B cell (primary cell): Measurements from ENCODE around the gene CHST13. TPM values are rescaled to one million over a fixed set of nuclear protein-coding genes. Genes with fewer than 3 reads are reported as not detected.

Experiments used
- ATAC-seq: fragments of 200-7000 bp; cut with Tn5 transposase; one replicate; pipeline ENCODE4 v1.10.0; 2021; ENCODE audit warnings: low read depth, mild to moderate bottlenecking, moderate number of reproducible peaks, moderate library complexity
- CTCF ChIA-PET: fragments of 350-600 bp; sonication (Branson Sonifier 250); formaldehyde crosslinking; loops from one replicate; lab custom pipeline; 2021; ENCODE audit warnings: antibody characterized with exemption, inconsistent platforms; lab: Charles Lee
- POLR2A ChIA-PET: fragments of 350-600 bp; sonication (Branson Sonifier 250); formaldehyde crosslinking; loops from one replicate; lab custom pipeline; 2021; ENCODE audit warnings: antibody characterized with exemption; lab: Charles Lee
- DNase-seq: peaks from one replicate; pipeline ENCODE4 v3.0.0; 2013
- H2AFZ ChIP-seq: 2 replicates; pipeline ENCODE4 v1.6.1; 2012; ENCODE audit warnings: mild to moderate bottlenecking, low read depth, low read length; ENCODE audit not compliant: insufficient read depth, poor library complexity, severe bottlenecking
- H3K27ac ChIP-seq, 2 donors: 1 replicate in 1 of 2; 2 replicates in 1 of 2; pipeline ENCODE4 v1.5.1; 2012 to 2013; ENCODE audit warnings: low read length in 2 of 2, mild to moderate bottlenecking in 2 of 2, moderate library complexity in 1 of 2
- H3K27me3 ChIP-seq, 4 experiments: fragments of 200-600 bp in 1 of 4; sonication (generic) in 1 of 4; replicated peaks in 1 of 4; 1 replicate in 2 of 4; 2 replicates in 2 of 4; pipeline versions ENCODE4 v1.6.1 to v1.7.0; 2013 to 2016; ENCODE audit warnings: low read length in 3 of 4, mild to moderate bottlenecking in 2 of 4, mixed read lengths in 1 of 4, moderate library complexity in 1 of 4; ENCODE audit not compliant: insufficient read depth in 4 of 4, control insufficient read depth in 3 of 4; ENCODE audit errors: control extremely low read depth in 1 of 4
- H3K36me3 ChIP-seq, 2 experiments: replicated peaks in 1 of 2; 1 replicate in 1 of 2; 2 replicates in 1 of 2; pipeline versions ENCODE4 v1.6.1 to v1.7.1; 2013; ENCODE audit warnings: low read length in 1 of 2; ENCODE audit not compliant: insufficient read depth in 2 of 2, control insufficient read depth in 1 of 2; ENCODE audit errors: control extremely low read depth in 1 of 2, extremely low read depth in 1 of 2
- H3K4me1 ChIP-seq, 2 donors: fragments of 200-600 bp in 1 of 2; sonication (generic) in 1 of 2; 1 replicate in 1 of 2; 2 replicates in 1 of 2; pipeline versions ENCODE4 v1.5.1 to v1.6.1; 2013 to 2017; ENCODE audit warnings: low read length in 2 of 2; ENCODE audit not compliant: control insufficient read depth in 2 of 2, insufficient read depth in 2 of 2
- H3K4me2 ChIP-seq: replicated peaks from 2 replicates; pipeline ENCODE3; 2012; ENCODE audit warnings: mild to moderate bottlenecking, low read depth, low read length; ENCODE audit not compliant: poor library complexity, severe bottlenecking
- H3K4me3 ChIP-seq, 5 experiments: fragments of 200-600 bp in 1 of 5; sonication (generic) in 1 of 5; 1 replicate in 3 of 5; 2 replicates in 2 of 5; pipeline versions ENCODE4 v1.5.1 to v1.7.0; 2011 to 2016; ENCODE audit warnings: low read length in 4 of 5, mild to moderate bottlenecking in 4 of 5, low read depth in 2 of 5, control low read depth in 1 of 5, moderate library complexity in 1 of 5; ENCODE audit not compliant: insufficient read depth in 1 of 5; ENCODE audit errors: control extremely low read depth in 1 of 5, extremely low read depth in 1 of 5
- H3K79me2 ChIP-seq: fragments of 200-600 bp; sonication (generic); one replicate; pipeline ENCODE4 v1.6.0; 2016; ENCODE audit warnings: low read length; ENCODE audit not compliant: control insufficient read depth, insufficient read depth
- H3K9ac ChIP-seq: fragments of 200-600 bp; sonication (generic); 2 replicates; pipeline ENCODE4 v1.6.1; 2017; ENCODE audit warnings: mild to moderate bottlenecking, low read length, moderate library complexity
- H3K9me3 ChIP-seq, 3 donors: one replicate each; pipeline versions ENCODE4 v1.6.1 to v1.7.1; 2013; ENCODE audit warnings: low read length in 2 of 3; ENCODE audit not compliant: control insufficient read depth in 2 of 3, insufficient read depth in 1 of 3; ENCODE audit errors: control extremely low read depth in 1 of 3
- H4K20me1 ChIP-seq: 2 replicates; pipeline ENCODE4 v1.6.0; 2012; ENCODE audit warnings: mild to moderate bottlenecking, low read length; ENCODE audit not compliant: insufficient read depth, control insufficient read depth, poor library complexity, severe bottlenecking
- H3K27ac Mint-ChIP-seq: one replicate; pipeline ENCODE4 v1.8.0; 2021; ENCODE audit warnings: mixed read lengths
- H3K27me3 Mint-ChIP-seq: one replicate; pipeline ENCODE4 v1.8.0; 2021; ENCODE audit warnings: mixed read lengths
- H3K4me1 Mint-ChIP-seq: one replicate; pipeline ENCODE4 v1.8.0; 2021; ENCODE audit warnings: mixed read lengths
- H3K4me3 Mint-ChIP-seq: one replicate; pipeline ENCODE4 v1.8.0; 2021; ENCODE audit warnings: mixed read lengths
- H3K9me3 Mint-ChIP-seq: one replicate; pipeline ENCODE4 v1.8.0; 2022; ENCODE audit warnings: mixed read lengths; ENCODE audit not compliant: insufficient read depth
- EZH2 ChIP-seq: IDR thresholded peaks from 2 replicates; pipeline ENCODE4 v1.6.1; 2012; ENCODE audit warnings: borderline replicate concordance, low read depth, mild to moderate bottlenecking, moderate library complexity, low read length; ENCODE audit not compliant: insufficient read depth, poor library complexity, severe bottlenecking
- WGBS: methylation state at CpG from one replicate; pipeline ENCODE4 v1.1.5; 2013; ENCODE audit warnings: missing lambda C conversion rate; ENCODE audit not compliant: insufficient coverage; 5-methylcytosine and 5-hydroxymethylcytosine counted together
- intact Hi-C: fragments of 100-400 bp; cut with micrococcal nuclease; formaldehyde crosslinking; loops from one replicate; pipeline ENCODE4 v1.10.0; 2022
- polyA plus RNA-seq: library from polyadenylated mRNA; depleted of rRNA; stranded (reverse); fragments of >200 nt; gene quantifications from 2 replicates; pipeline ENCODE4 v1.2.3, GENCODE V29; 2012
- total RNA-seq, 2 donors: library from RNA; stranded (reverse); fragments of 120-200 nt in 1 of 2; gene quantifications; 1 replicate in 1 of 2; 2 replicates in 1 of 2; pipeline versions ENCODE4 v1.2.3 to v1.2.4, GENCODE V29; 2013 to 2022
- TF ChIP-seq, protein P1 (sequence below): fragments of 200-600 bp; IDR thresholded peaks from one replicate; pipeline ENCODE4 v1.8.0; 2022; ENCODE audit warnings: antibody characterized with exemption, mild to moderate bottlenecking

Gene CHST13
- total and polyA plus RNA-seq, 2 donors (not counting 1 experiment from before 2014, with no cell fraction given): 0.07 TPM; not detected in 1

DNA sequence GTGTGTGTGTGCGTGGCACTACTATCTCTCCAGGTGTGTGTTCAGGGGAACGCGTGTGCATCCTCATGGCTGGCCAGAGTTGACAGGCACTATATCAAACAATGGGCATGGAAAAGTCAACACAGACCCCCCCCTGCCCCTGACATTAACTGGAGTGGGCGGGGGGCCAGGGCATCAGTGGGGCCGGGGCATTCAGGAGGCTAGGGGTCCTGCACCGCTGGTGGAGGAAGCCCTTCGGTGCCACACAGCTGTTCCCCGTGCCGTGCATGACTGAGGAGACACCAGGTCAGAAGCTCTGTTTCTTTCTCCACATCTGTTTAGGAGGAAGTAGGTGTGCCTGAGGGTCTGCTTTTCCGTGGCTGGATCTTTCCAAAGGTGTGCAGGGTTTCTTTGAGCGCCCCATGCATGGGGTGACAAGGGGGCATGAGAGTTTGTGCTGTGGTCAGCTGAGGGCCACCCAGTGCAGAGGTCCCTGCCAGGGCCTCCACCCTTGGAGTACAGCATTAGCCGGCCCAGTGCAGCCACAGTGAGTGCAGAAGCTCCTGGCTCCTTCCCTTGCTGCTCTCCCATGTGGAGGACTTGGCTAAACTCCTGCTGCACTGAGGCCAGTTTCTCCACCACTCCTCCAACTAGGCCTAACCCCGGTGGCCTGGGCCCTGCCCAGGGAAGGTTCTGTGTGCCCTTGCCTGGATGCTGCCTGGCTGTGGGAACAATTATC is 27.3 kb downstream of the CHST13 start:
- Mint-ChIP-seq H3K27me3 (peaks cover 6% of the 10 kb centered on the region), H3K4me1 (no peaks in the 10 kb centered on the region), H3K27ac (no peak overlapping the region), H3K4me3 (no peak overlapping the region), H3K9me3 (no peaks in the 10 kb centered on the region)
- ChIA-PET POLR2A (no interaction called here), CTCF (no interaction called here)
- H3K9me3 ChIP-seq: no peaks in the 10 kb centered on the region
- intact Hi-C loops: no loop called here
- no peak overlapping the region for H3K4me2 ChIP-seq
- no peak overlapping the region for H2AFZ ChIP-seq
- TF ChIP-seq EZH2: no peak
- TF ChIP-seq, protein P1, sequence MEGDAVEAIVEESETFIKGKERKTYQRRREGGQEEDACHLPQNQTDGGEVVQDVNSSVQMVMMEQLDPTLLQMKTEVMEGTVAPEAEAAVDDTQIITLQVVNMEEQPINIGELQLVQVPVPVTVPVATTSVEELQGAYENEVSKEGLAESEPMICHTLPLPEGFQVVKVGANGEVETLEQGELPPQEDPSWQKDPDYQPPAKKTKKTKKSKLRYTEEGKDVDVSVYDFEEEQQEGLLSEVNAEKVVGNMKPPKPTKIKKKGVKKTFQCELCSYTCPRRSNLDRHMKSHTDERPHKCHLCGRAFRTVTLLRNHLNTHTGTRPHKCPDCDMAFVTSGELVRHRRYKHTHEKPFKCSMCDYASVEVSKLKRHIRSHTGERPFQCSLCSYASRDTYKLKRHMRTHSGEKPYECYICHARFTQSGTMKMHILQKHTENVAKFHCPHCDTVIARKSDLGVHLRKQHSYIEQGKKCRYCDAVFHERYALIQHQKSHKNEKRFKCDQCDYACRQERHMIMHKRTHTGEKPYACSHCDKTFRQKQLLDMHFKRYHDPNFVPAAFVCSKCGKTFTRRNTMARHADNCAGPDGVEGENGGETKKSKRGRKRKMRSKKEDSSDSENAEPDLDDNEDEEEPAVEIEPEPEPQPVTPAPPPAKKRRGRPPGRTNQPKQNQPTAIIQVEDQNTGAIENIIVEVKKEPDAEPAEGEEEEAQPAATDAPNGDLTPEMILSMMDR: no peak
- ATAC-seq: no peak
- no peaks in the 10 kb centered on the region for H3K27me3 ChIP-seq
- DNase-seq: peak; percentile 1
- no peak overlapping the region for H3K4me3 ChIP-seq
- H3K4me1 ChIP-seq: no peaks in the 10 kb centered on the region
- H3K27ac ChIP-seq: no peak overlapping the region
- no peaks in the 10 kb centered on the region for H4K20me1 ChIP-seq
- no peaks in the 10 kb centered on the region for H3K79me2 ChIP-seq
- H3K9ac ChIP-seq: no peak overlapping the region
- no peaks in the 10 kb centered on the region for H3K36me3 ChIP-seq
- WGBS: 51% methylated on average over 11 of the region's 13 CpGs

DNA sequence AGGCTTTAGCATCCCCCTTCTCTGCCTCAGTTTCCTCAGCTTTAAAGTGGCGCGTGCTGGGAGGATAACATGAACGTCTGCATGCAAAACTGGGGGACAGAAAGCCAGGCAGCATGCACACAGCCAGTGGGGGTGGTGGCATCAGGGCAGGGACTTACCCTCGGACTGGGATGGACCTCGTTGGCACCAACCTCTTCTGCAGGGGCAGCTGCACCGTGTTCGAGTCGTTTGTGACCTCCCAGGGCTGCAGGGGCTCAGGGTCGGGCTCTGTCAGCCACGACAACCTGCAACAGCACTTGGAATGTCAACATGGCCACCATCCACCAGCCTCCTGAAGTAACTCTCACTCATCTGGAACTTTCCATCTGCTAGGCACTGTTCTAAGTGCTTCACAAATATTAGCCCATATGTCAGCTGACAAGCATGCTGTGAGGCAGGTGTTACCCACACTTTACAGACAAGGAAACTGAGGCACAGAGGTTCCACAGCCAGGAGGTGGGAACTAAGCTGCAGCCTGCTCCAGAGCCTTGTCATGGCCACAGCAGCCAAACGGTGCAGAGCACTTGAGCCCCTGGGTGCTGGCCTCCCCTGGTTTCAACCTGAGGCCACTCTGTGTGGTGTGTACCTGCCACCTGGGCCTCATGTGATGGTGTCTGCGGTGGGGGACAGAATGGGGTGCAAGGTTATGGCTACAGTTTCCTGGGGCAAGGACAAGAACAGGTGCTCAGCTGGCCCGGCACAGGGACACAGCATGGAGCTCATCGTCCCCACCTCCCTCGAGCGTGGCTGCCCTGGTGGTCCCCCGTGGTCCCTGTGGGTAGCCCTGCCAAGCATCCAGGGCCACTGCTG is 28.1 kb downstream of the CHST13 start:
- Histone ChIP-seq H4K20me1 (no peaks in the 10 kb centered on the region), H3K4me2 (no peak overlapping the region), H3K79me2 (no peaks in the 10 kb centered on the region), H3K4me3 (no peak overlapping the region), H3K4me1 (no peaks in the 10 kb centered on the region), H3K27ac (no peak overlapping the region), H3K27me3 (no peaks in the 10 kb centered on the region), H3K9ac (no peak overlapping the region), H3K36me3 (no peaks in the 10 kb centered on the region), H2AFZ (no peak overlapping the region), H3K9me3 (no peaks in the 10 kb centered on the region)
- ChIA-PET CTCF (no interaction called here), POLR2A (no interaction called here)
- Mint-ChIP-seq H3K27me3 (peaks cover 6% of the 10 kb centered on the region), H3K9me3 (no peaks in the 10 kb centered on the region), H3K4me3 (no peak overlapping the region), H3K4me1 (no peaks in the 10 kb centered on the region), H3K27ac (no peak overlapping the region)
- ATAC-seq (no peak), DNase-seq (peak; percentile 0)
- WGBS: 83% methylated on average over 17 of the region's 17 CpGs
- TF ChIP-seq EZH2: no peak
- TF ChIP-seq, protein P1: no peak
- intact Hi-C loops: no loop called here
